Activated T-helper 2 cell treated with anti-CD3 and anti-CD28 coated beads, Interferon-gamma antibody, Interleukin-2, Interleukin-4, amounts not matched to agents 10 μg/mL and 5 μg/mL and 100 μg/mL, durations not matched to agents 14 hours and 24 hours and 36 hours (primary cell): ENCODE measurements around the gene GFAP. TPM values are rescaled to one million over a fixed set of nuclear protein-coding genes. Genes with fewer than 3 reads are reported as not detected.

Experiments
- total RNA-seq: library from RNA; stranded (reverse); gene quantifications from 2 replicates; pipeline ENCODE4 v1.2.3, GENCODE V29; 2022

GFAP gene
- total RNA-seq, 1 donor from 2014 or later, result 0.34 TPM

Other genes starting within 250 kb of the GFAP start
- gene CCDC43, start 225.7 kb downstream of the GFAP start, total RNA-seq, result 39.7 and 40.9 TPM in 2 replicates
- 22.8 and 24.4 TPM in 2 replicates for gene DBF4B, start 206.8 kb downstream of the GFAP start, total RNA-seq
- 0.09 and 0.14 TPM in 2 replicates for gene ADAM11, start 156.5 kb downstream of the GFAP start, total RNA-seq
- 8.2 and 9.4 TPM in 2 replicates for gene GJC1, start 85.2 kb downstream of the GFAP start, total RNA-seq
- gene HIGD1B, start 67.6 kb downstream of the GFAP start, total RNA-seq, result not detected in 2 replicates
- gene EFTUD2, start 16.1 kb downstream of the GFAP start, total RNA-seq, result 194 and 215 TPM in 2 replicates
- 46.7 and 47.1 TPM in 2 replicates for gene KIF18B, start 32.3 kb upstream of the GFAP start, total RNA-seq
- 0.41 and 0.48 TPM in 2 replicates for gene C1QL1, start 52.8 kb upstream of the GFAP start, total RNA-seq
- gene DCAKD, start 136.1 kb upstream of the GFAP start, total RNA-seq, result 30.0 and 31.0 TPM in 2 replicates
- 165 and 173 TPM in 2 replicates for gene NMT1, start 145.8 kb upstream of the GFAP start, total RNA-seq
- gene PLCD3, start 217.0 kb upstream of the GFAP start, total RNA-seq, result 4.0 and 4.4 TPM in 2 replicates
- 12.8 and 15.9 TPM in 2 replicates for gene ACBD4, start 220.2 kb upstream of the GFAP start, total RNA-seq
- gene HEXIM1, start 233.0 kb upstream of the GFAP start, total RNA-seq, result 46.4 and 48.1 TPM in 2 replicates
- gene HEXIM2, start 246.4 kb upstream of the GFAP start, total RNA-seq, result 7.5 and 7.8 TPM in 2 replicates